Measurements from ENCODE around the gene KLRF1.
A peak's percentile ranks its signal among the peaks of the same experiment; 100 is the strongest.

The KLRF1 gene

GRCh38 chr12:9858135-9858534, 30.9 kb downstream of the KLRF1 start:
- no peaks in the 10 kb centered on the region for H3K4me1 ChIP-seq (ENCODE audit: insufficient read depth, low read length, severe bottlenecking)
- TF ChIP-seq CTCF (IDR thresholded peaks at IDR 0.05; ENCODE audit: low read length) = no peak
- TF ChIP-seq EZH2 (IDR thresholded peaks at IDR 0.05; ENCODE audit: borderline replicate concordance, low read length) = no peak
- H3K79me2 ChIP-seq (ENCODE audit: insufficient read depth, low read length) = no peaks in the 10 kb centered on the region
- no peaks in the 10 kb centered on the region for H3K27me3 ChIP-seq (ENCODE audit: insufficient read depth, low read length)
- H3K9me3 ChIP-seq (ENCODE audit: low read length) = no peaks in the 10 kb centered on the region
- no peaks in the 10 kb centered on the region for H4K20me1 ChIP-seq (ENCODE audit: insufficient read depth, low read length)
- H3K36me3 ChIP-seq (ENCODE audit: insufficient read depth, low read length) = no peaks in the 10 kb centered on the region
- no peaks in the 10 kb centered on the region for H3F3A ChIP-seq (ENCODE audit: insufficient read depth, low read length)
- no peak overlapping the region for H3K4me3 ChIP-seq (ENCODE audit: low read depth, low read length, poor library complexity, severe bottlenecking)
- H2AFZ ChIP-seq (ENCODE audit: low read length) = no peak overlapping the region
- H3K4me2 ChIP-seq (ENCODE audit: low read length) = no peak overlapping the region
- H3K9me2 ChIP-seq (ENCODE audit: low read depth, low read length) = no peaks in the 10 kb centered on the region
- no peak overlapping the region for H3K27ac ChIP-seq (ENCODE audit: low read depth, low read length, poor library complexity, severe bottlenecking)
- no peak overlapping the region for H3K9ac ChIP-seq (ENCODE audit: low read length)

GRCh38 chr12:9864913-9865675, 37.8 kb downstream of the KLRF1 start:
- Histone ChIP-seq H3K4me3 (ENCODE audit: low read depth, low read length, poor library complexity, severe bottlenecking) (no peak overlapping the region), H3K9me2 (ENCODE audit: low read depth, low read length) (no peaks in the 10 kb centered on the region), H3K9me3 (ENCODE audit: low read length) (0 out of 2 replicates have a peak, but pooled peaks cover 2% of the 10 kb centered on the region), H3K36me3 (ENCODE audit: insufficient read depth, low read length) (no peaks in the 10 kb centered on the region), H4K20me1 (ENCODE audit: insufficient read depth, low read length) (no peaks in the 10 kb centered on the region), H3K9ac (ENCODE audit: low read length) (no peak overlapping the region), H3K27ac (ENCODE audit: low read depth, low read length, poor library complexity, severe bottlenecking) (no peak overlapping the region), H3K4me2 (ENCODE audit: low read length) (no peak overlapping the region), H3K79me2 (ENCODE audit: insufficient read depth, low read length) (no peaks in the 10 kb centered on the region), H3K27me3 (ENCODE audit: insufficient read depth, low read length) (no peaks in the 10 kb centered on the region), H3K4me1 (ENCODE audit: insufficient read depth, low read length, severe bottlenecking) (peaks cover 26% of the 10 kb centered on the region), H2AFZ (ENCODE audit: low read length) (no peak overlapping the region), H3F3A (ENCODE audit: insufficient read depth, low read length) (no peaks in the 10 kb centered on the region)
- TF ChIP-seq EZH2 (IDR thresholded peaks at IDR 0.05; ENCODE audit: borderline replicate concordance, low read length) = no peak
- TF ChIP-seq CTCF (IDR thresholded peaks at IDR 0.05; ENCODE audit: low read length) = no peak

GRCh38 chr12:9866860-9867269, 39.6 kb downstream of the KLRF1 start:
- no peak overlapping the region for H3K4me3 ChIP-seq (ENCODE audit: low read depth, low read length, poor library complexity, severe bottlenecking)
- H3K27me3 ChIP-seq (ENCODE audit: insufficient read depth, low read length) = no peaks in the 10 kb centered on the region
- H2AFZ ChIP-seq (ENCODE audit: low read length) = no peak overlapping the region
- no peaks in the 10 kb centered on the region for H4K20me1 ChIP-seq (ENCODE audit: insufficient read depth, low read length)
- no peaks in the 10 kb centered on the region for H3K36me3 ChIP-seq (ENCODE audit: insufficient read depth, low read length)
- H3F3A ChIP-seq (ENCODE audit: insufficient read depth, low read length) = no peaks in the 10 kb centered on the region
- peak overlapping the region; percentile 43; the same call in 1 of the 2 replicates for H3K4me2 ChIP-seq (ENCODE audit: low read length)
- peaks cover 30% of the 10 kb centered on the region for H3K4me1 ChIP-seq (ENCODE audit: insufficient read depth, low read length, severe bottlenecking)
- H3K79me2 ChIP-seq (ENCODE audit: insufficient read depth, low read length) = no peaks in the 10 kb centered on the region
- no peak overlapping the region for H3K27ac ChIP-seq (ENCODE audit: low read depth, low read length, poor library complexity, severe bottlenecking)
- 0 out of 2 replicates have a peak, but pooled peaks cover 2% of the 10 kb centered on the region for H3K9me3 ChIP-seq (ENCODE audit: low read length)
- TF ChIP-seq CTCF (IDR thresholded peaks at IDR 0.05; ENCODE audit: low read length) (no peak), EZH2 (IDR thresholded peaks at IDR 0.05; ENCODE audit: borderline replicate concordance, low read length) (no peak)
- H3K9ac ChIP-seq (ENCODE audit: low read length) = no peak overlapping the region
- no peaks in the 10 kb centered on the region for H3K9me2 ChIP-seq (ENCODE audit: low read depth, low read length)

Measured in OCI-LY1 (cell line).